ENCODE measurements around the gene BPIFB4.
"Not testable (repeated sequence)": the region's sequence is repeated elsewhere in the genome, so short reads cannot be mapped to it uniquely, and the experiment has no call there.

Gene BPIFB4

GRCh38 chr20:33086052-33086722 is 6.7 kb downstream of the BPIFB4 start:
- no peak for DNase-seq (ENCODE audit: low spot score)

GRCh38 chr20:33091147-33091546 is 11.7 kb downstream of the BPIFB4 start:
- DNase-seq (ENCODE audit: low spot score): no peak

GRCh38 chr20:33091693-33092092 is 12.2 kb downstream of the BPIFB4 start:
- DNase-seq (ENCODE audit: low spot score): no peak

- no peak for DNase-seq (ENCODE audit: low spot score)
These were observed 12.9 kb downstream of the BPIFB4 start for GRCh38 chr20:33092361-33092760.

GRCh38 chr20:33093074-33093473 is 13.6 kb downstream of the BPIFB4 start:
- no peak for DNase-seq (ENCODE audit: low spot score)

- DNase-seq (ENCODE audit: low spot score): no peak
These were observed 14.1 kb downstream of the BPIFB4 start for GRCh38 chr20:33093582-33093981.

GRCh38 chr20:33095249-33095648 is 15.8 kb downstream of the BPIFB4 start:
- no peak for DNase-seq (ENCODE audit: low spot score)

- DNase-seq (ENCODE audit: low spot score): peak; percentile 67
These were observed 16.6 kb downstream of the BPIFB4 start for GRCh38 chr20:33095902-33096584.

- no peak for DNase-seq (ENCODE audit: low spot score)
These were observed 17.6 kb downstream of the BPIFB4 start for GRCh38 chr20:33097001-33097400.

GRCh38 chr20:33099843-33100538 is 20.5 kb downstream of the BPIFB4 start:
- no peak for DNase-seq (ENCODE audit: low spot score)

GRCh38 chr20:33103556-33103955 is 24.1 kb downstream of the BPIFB4 start:
- no peak for DNase-seq (ENCODE audit: low spot score)

- DNase-seq (ENCODE audit: low spot score): no peak
These were observed 24.9 kb downstream of the BPIFB4 start for GRCh38 chr20:33104336-33104735.

- no peak for DNase-seq (ENCODE audit: low spot score)
These were observed 26.0 kb downstream of the BPIFB4 start for GRCh38 chr20:33105316-33105924.

- DNase-seq (ENCODE audit: low spot score): not testable (repeated sequence)
These were observed 26.7 kb downstream of the BPIFB4 start for GRCh38 chr20:33106058-33106620.

GRCh38 chr20:33108661-33109060 is 29.2 kb downstream of the BPIFB4 start:
- DNase-seq (ENCODE audit: low spot score): no peak

- DNase-seq (ENCODE audit: low spot score): no peak
These were observed 30.8 kb downstream of the BPIFB4 start for GRCh38 chr20:33110147-33110825.

- no peak for DNase-seq (ENCODE audit: low spot score)
These were observed 31.9 kb downstream of the BPIFB4 start for GRCh38 chr20:33111306-33111705.

GRCh38 chr20:33112547-33113386 is 33.3 kb downstream of the BPIFB4 start:
- no peak for DNase-seq (ENCODE audit: low spot score)

- no peak for DNase-seq (ENCODE audit: low spot score)
These were observed 34.0 kb downstream of the BPIFB4 start for GRCh38 chr20:33113387-33113908.

- not testable (repeated sequence) for DNase-seq (ENCODE audit: low spot score)
These were observed 36.1 kb downstream of the BPIFB4 start for GRCh38 chr20:33115501-33115900.
